Naive thymus-derived CD4-positive, alpha-beta T cell (primary cell): ENCODE results near the gene LPP. TPM values are rescaled to one million over a fixed set of nuclear protein-coding genes. Genes with fewer than 3 reads are reported as not detected.

Experiments used
- ATAC-seq: fragments of 150-1000 bp; cut with Tn5 transposase; 2 replicates; pipeline ENCODE4 v1.10.0; 2021; ENCODE audit warnings: mild to moderate bottlenecking, moderate library complexity
- CTCF ChIA-PET: fragments of 350-600 bp; sonication (Branson Sonifier 250); formaldehyde crosslinking; loops from one replicate; lab custom pipeline; 2021; ENCODE audit warnings: antibody characterized with exemption; lab: Charles Lee
- POLR2A ChIA-PET: fragments of 350-600 bp; sonication (Branson Sonifier 250); formaldehyde crosslinking; loops from one replicate; lab custom pipeline; 2021; ENCODE audit warnings: antibody characterized with exemption, inconsistent platforms; lab: Charles Lee
- DNase-seq, 9 donors: peaks; one replicate each; pipeline versions ENCODE4 v3.0.0 to v3.0.0-alpha.2; 2020 to 2022; ENCODE audit warnings: mixed read lengths in 1 of 9
- H3K27ac ChIP-seq: one replicate; pipeline ENCODE4 v1.7.0; 2013; ENCODE audit warnings: mild to moderate bottlenecking, low read depth, low read length, moderate library complexity
- H3K27me3 ChIP-seq, 2 donors: one replicate each; pipeline ENCODE4 v1.7.0; 2013; ENCODE audit warnings: low read length in 2 of 2, mild to moderate bottlenecking in 2 of 2, moderate library complexity in 2 of 2; ENCODE audit not compliant: control insufficient read depth in 2 of 2, insufficient read depth in 2 of 2
- H3K36me3 ChIP-seq, 3 experiments: 1 replicate in 2 of 3; 2 replicates in 1 of 3; pipeline ENCODE4 v1.7.0; 2013; ENCODE audit warnings: low read length in 3 of 3, mild to moderate bottlenecking in 3 of 3, moderate library complexity in 1 of 3; ENCODE audit not compliant: insufficient read depth in 3 of 3, control insufficient read depth in 2 of 3
- H3K4me1 ChIP-seq, 2 donors: one replicate each; pipeline ENCODE4 v1.7.0; 2013; ENCODE audit warnings: low read length in 2 of 2, mild to moderate bottlenecking in 2 of 2, moderate library complexity in 1 of 2; ENCODE audit not compliant: control insufficient read depth in 2 of 2, insufficient read depth in 2 of 2
- H3K4me3 ChIP-seq: 2 replicates; pipeline ENCODE4 v1.7.0; 2013; ENCODE audit warnings: mild to moderate bottlenecking, low read length
- H3K9me3 ChIP-seq, 3 experiments: 1 replicate in 2 of 3; 2 replicates in 1 of 3; pipeline ENCODE4 v1.7.0; 2013; ENCODE audit warnings: low read length in 3 of 3; ENCODE audit not compliant: control insufficient read depth in 2 of 3
- H3K27ac Mint-ChIP-seq, 9 donors: one replicate each; pipeline ENCODE4 v1.8.0; 2020 to 2022; ENCODE audit warnings: mixed read lengths in 9 of 9, mild to moderate bottlenecking in 8 of 9, moderate library complexity in 5 of 9, inconsistent platforms in 2 of 9
- H3K27me3 Mint-ChIP-seq, 5 donors: one replicate each; pipeline ENCODE4 v1.8.0; 2021 to 2022; ENCODE audit warnings: mixed read lengths in 5 of 5, mild to moderate bottlenecking in 1 of 5
- H3K36me3 Mint-ChIP-seq, 5 donors: one replicate each; pipeline ENCODE4 v1.8.0; 2020 to 2022; ENCODE audit warnings: mixed read lengths in 5 of 5, mild to moderate bottlenecking in 3 of 5, inconsistent platforms in 1 of 5
- H3K4me1 Mint-ChIP-seq, 7 donors: one replicate each; pipeline ENCODE4 v1.8.0; 2020 to 2022; ENCODE audit warnings: mixed read lengths in 7 of 7, mild to moderate bottlenecking in 3 of 7, inconsistent platforms in 1 of 7
- H3K4me3 Mint-ChIP-seq, 10 donors: one replicate each; pipeline ENCODE4 v1.8.0; 2020 to 2022; ENCODE audit warnings: mild to moderate bottlenecking in 10 of 10, mixed read lengths in 10 of 10, moderate library complexity in 6 of 10, inconsistent platforms in 2 of 10
- H3K9me3 Mint-ChIP-seq, 11 donors: one replicate each; pipeline ENCODE4 v1.8.0; 2020 to 2022; ENCODE audit warnings: mixed read lengths in 11 of 11, mild to moderate bottlenecking in 4 of 11, inconsistent platforms in 1 of 11, moderate library complexity in 1 of 11
- intact Hi-C, 2 donors: fragments of 100-400 bp; cut with micrococcal nuclease; formaldehyde crosslinking; loops; one replicate each; pipeline ENCODE4 v1.15.1; 2023
- polyA plus RNA-seq, 2 donors: library from polyadenylated mRNA; unstranded; fragments of 300-500 nt; fragmentation: Illumina TruSeq; gene quantifications; one replicate each; pipeline ENCODE4 v1.2.3, GENCODE V29; 2021
- total RNA-seq, 6 experiments: library from RNA in 5 of 6; stranded (reverse) in 5 of 6; gene quantifications; 1 replicate in 5 of 6; 2 replicates in 1 of 6; pipeline ENCODE4 v1.2.3 and lab custom pipeline; 2021 to 2026

The LPP gene
- total and polyA plus RNA-seq, 7 experiments from 2014 or later: 10.3 to 95.2 (median 19.5) TPM

GRCh38 chr3:188403404-188403803 lies 249.4 kb downstream of the LPP start:
- H3K36me3 ChIP-seq: no peaks in the 10 kb centered on the region
- H3K4me3 ChIP-seq: no peak overlapping the region
- ATAC-seq (no peak), DNase-seq (no peak)
- Mint-ChIP-seq H3K4me3 (peak overlapping the region in 1 of 10 donors; percentile 3), H3K4me1 (peaks cover 19 to 47% (median 28%) of the 10 kb centered on the region in 7 donors), H3K27me3 (no peaks in the 10 kb centered on the region), H3K9me3 (peaks cover 0 to 13% (median 0%) of the 10 kb centered on the region in 11 donors), H3K36me3 (peaks cover 15 to 46% (median 32%) of the 10 kb centered on the region in 5 donors), H3K27ac (peak overlapping the region in 1 of 9 donors; percentile 50)
- H3K9me3 ChIP-seq: no peaks in the 10 kb centered on the region
- POLR2A ChIA-PET: no interaction called here
- no peak overlapping the region for H3K27ac ChIP-seq
- CTCF ChIA-PET: no interaction called here
- no peaks in the 10 kb centered on the region for H3K27me3 ChIP-seq
- H3K4me1 ChIP-seq: peaks cover 0 to 4% of the 10 kb centered on the region in 2 donors
- intact Hi-C loops: loop anchor here in 1 of 2 donors (5.0 to 10.0 kb wide), 5 partner anchors 81 to 601 kb away; partner anchors contain the start of gene LPP

- H3K4me3 Mint-ChIP-seq: no peak overlapping the region
- ChIA-PET CTCF (no interaction called here), POLR2A (no interaction called here)
Measured at GRCh38 chr3:188404124-188404523, 250.2 kb downstream of the LPP start.

GRCh38 chr3:188404701-188405100 lies 250.7 kb downstream of the LPP start:
- Mint-ChIP-seq H3K27ac (no peak overlapping the region), H3K4me1 (peaks cover 15 to 38% (median 20%) of the 10 kb centered on the region in 7 donors), H3K9me3 (peaks cover 0 to 13% (median 0%) of the 10 kb centered on the region in 11 donors), H3K36me3 (peaks cover 9 to 54% (median 30%) of the 10 kb centered on the region in 5 donors), H3K4me3 (no peak overlapping the region), H3K27me3 (no peaks in the 10 kb centered on the region)
- Histone ChIP-seq H3K36me3 (no peaks in the 10 kb centered on the region), H3K4me1 (peaks cover 0 to 4% of the 10 kb centered on the region in 2 donors), H3K27ac (no peak overlapping the region), H3K4me3 (no peak overlapping the region), H3K9me3 (no peaks in the 10 kb centered on the region), H3K27me3 (no peaks in the 10 kb centered on the region)
- intact Hi-C loops: loop anchor here (1.0 to 10.0 kb wide), 7 partner anchors 82 to 664 kb away; partner anchors contain the start of gene LPP (in 1 of the 2)
- ChIA-PET POLR2A (no interaction called here), CTCF (no interaction called here)
- ATAC-seq (no peak), DNase-seq (no peak)

More at GRCh38 chr3:188404124-188404523, 250.2 kb downstream of the LPP start:
- Histone ChIP-seq H3K27me3 (no peaks in the 10 kb centered on the region), H3K36me3 (no peaks in the 10 kb centered on the region), H3K4me1 (peaks cover 0 to 4% of the 10 kb centered on the region in 2 donors), H3K27ac (no peak overlapping the region), H3K9me3 (no peaks in the 10 kb centered on the region), H3K4me3 (no peak overlapping the region)
- DNase-seq: no peak
- ATAC-seq: no peak
- peaks cover 9 to 50% (median 28%) of the 10 kb centered on the region in 5 donors for H3K36me3 Mint-ChIP-seq
- H3K27me3 Mint-ChIP-seq: no peaks in the 10 kb centered on the region
- peaks cover 0 to 13% (median 0%) of the 10 kb centered on the region in 11 donors for H3K9me3 Mint-ChIP-seq
- intact Hi-C loops: loop anchor here (1.0 to 10.0 kb wide), 7 partner anchors 82 to 664 kb away; partner anchors contain the start of gene LPP (in 1 of the 2)
- H3K27ac Mint-ChIP-seq: no peak overlapping the region
- H3K4me1 Mint-ChIP-seq: peaks cover 15 to 40% (median 21%) of the 10 kb centered on the region in 7 donors

- no peaks in the 10 kb centered on the region for H3K4me1 ChIP-seq
- CTCF ChIA-PET: no interaction called here
- peaks cover 0 to 4% (median 0%) of the 10 kb centered on the region in 11 donors for H3K9me3 Mint-ChIP-seq
- peaks cover 5 to 19% (median 9%) of the 10 kb centered on the region in 7 donors for H3K4me1 Mint-ChIP-seq
- no peaks in the 10 kb centered on the region for H3K9me3 ChIP-seq
- H3K36me3 ChIP-seq: no peaks in the 10 kb centered on the region
- no peak overlapping the region for H3K4me3 ChIP-seq
- ATAC-seq: no peak
- H3K36me3 Mint-ChIP-seq: peaks cover 9 to 76% (median 37%) of the 10 kb centered on the region in 5 donors
- H3K27ac ChIP-seq: no peak overlapping the region
- no peak for DNase-seq
- intact Hi-C loops: loop anchor here in 1 of 2 donors (10.0 kb wide), 1 partner anchor 547 kb away; no protein-coding TSS in a partner anchor
- POLR2A ChIA-PET: no interaction called here
- H3K4me3 Mint-ChIP-seq: no peak overlapping the region
- H3K27ac Mint-ChIP-seq: no peak overlapping the region
- no peaks in the 10 kb centered on the region for H3K27me3 Mint-ChIP-seq
- H3K27me3 ChIP-seq: no peaks in the 10 kb centered on the region
Measured at GRCh38 chr3:188407158-188407880, 253.4 kb downstream of the LPP start.

GRCh38 chr3:188408831-188409230 lies 254.9 kb downstream of the LPP start:
- no peaks in the 10 kb centered on the region for H3K27me3 ChIP-seq
- Mint-ChIP-seq H3K4me3 (no peak overlapping the region), H3K36me3 (peaks cover 9 to 83% (median 42%) of the 10 kb centered on the region in 5 donors), H3K27me3 (no peaks in the 10 kb centered on the region), H3K4me1 (peaks cover 0 to 5% (median 0%) of the 10 kb centered on the region in 7 donors), H3K27ac (no peak overlapping the region), H3K9me3 (peaks cover 0 to 2% (median 0%) of the 10 kb centered on the region in 11 donors)
- POLR2A ChIA-PET: no interaction called here
- ATAC-seq: no peak
- no peaks in the 10 kb centered on the region for H3K36me3 ChIP-seq
- H3K27ac ChIP-seq: no peak overlapping the region
- no peak for DNase-seq
- no peaks in the 10 kb centered on the region for H3K4me1 ChIP-seq
- H3K4me3 ChIP-seq: no peak overlapping the region
- intact Hi-C loops: loop anchor here in 1 of 2 donors (10.0 kb wide), 1 partner anchor 546 kb away; no protein-coding TSS in a partner anchor
- no peaks in the 10 kb centered on the region for H3K9me3 ChIP-seq
- CTCF ChIA-PET: no interaction called here

- H3K4me1 Mint-ChIP-seq: peaks cover 0 to 4% (median under 1%) of the 10 kb centered on the region in 7 donors
- intact Hi-C loops: no loop called here
- H3K36me3 Mint-ChIP-seq: peaks cover 5 to 62% (median 29%) of the 10 kb centered on the region in 5 donors
- no peak overlapping the region for H3K4me3 Mint-ChIP-seq
- no peaks in the 10 kb centered on the region for H3K27me3 Mint-ChIP-seq
- peaks cover 0 to 2% (median 0%) of the 10 kb centered on the region in 11 donors for H3K9me3 Mint-ChIP-seq
- no peaks in the 10 kb centered on the region for H3K36me3 ChIP-seq
- H3K9me3 ChIP-seq: no peaks in the 10 kb centered on the region
- CTCF ChIA-PET: no interaction called here
- ATAC-seq (no peak), DNase-seq (no peak)
- H3K27me3 ChIP-seq: no peaks in the 10 kb centered on the region
- POLR2A ChIA-PET: interaction anchor here (0.6 kb wide), 1 partner anchor 45 kb away, joined by 3 read pairs; no protein-coding TSS in a partner anchor
- H3K27ac ChIP-seq: no peak overlapping the region
- no peak overlapping the region for H3K27ac Mint-ChIP-seq
- no peak overlapping the region for H3K4me3 ChIP-seq
- no peaks in the 10 kb centered on the region for H3K4me1 ChIP-seq
Measured at GRCh38 chr3:188411750-188412149, 257.8 kb downstream of the LPP start.
